Measurements from ENCODE around the gene FBXO24.

The FBXO24 gene

GRCh38 chr7:100623951-100624824, 38.1 kb downstream of the FBXO24 start:
- DNase-seq, result no peak

- DNase-seq, result no peak
Measured at GRCh38 chr7:100626055-100626454, 39.9 kb downstream of the FBXO24 start.

- DNase-seq, result peak; percentile 84 to 86
Measured at GRCh38 chr7:100626530-100627237, 40.6 kb downstream of the FBXO24 start.

GRCh38 chr7:100627238-100627549, 41.1 kb downstream of the FBXO24 start:
- DNase-seq, result no peak

GRCh38 chr7:100629117-100629716, 43.1 kb downstream of the FBXO24 start:
- no peak for DNase-seq

GRCh38 chr7:100630066-100630465, 43.9 kb downstream of the FBXO24 start:
- no peak for DNase-seq

- peak; percentile 47 to 59 for DNase-seq
Measured at GRCh38 chr7:100632951-100633717, 47.0 kb downstream of the FBXO24 start.

- no peak for DNase-seq
Measured at GRCh38 chr7:100639995-100640516, 53.9 kb downstream of the FBXO24 start.

- DNase-seq, result no peak
Measured at GRCh38 chr7:100640517-100641440, 54.7 kb downstream of the FBXO24 start.

GRCh38 chr7:100641463-100641859, 55.3 kb downstream of the FBXO24 start, which contains the start of gene TFR2:
TSS of gene TFR2 (minus strand) at chr7:100641552. CDS start at chr7:100641509, 43 bp downstream.
- DNase-seq, result no peak

GRCh38 chr7:100641860-100642533, 55.9 kb downstream of the FBXO24 start:
- no peak for DNase-seq

- DNase-seq, result no peak
Measured at GRCh38 chr7:100642534-100642907, 56.4 kb downstream of the FBXO24 start.

- no peak for DNase-seq
Measured at GRCh38 chr7:100649826-100650565, 63.9 kb downstream of the FBXO24 start.
